Measurements from ENCODE around the gene DRC1.

DNA sequence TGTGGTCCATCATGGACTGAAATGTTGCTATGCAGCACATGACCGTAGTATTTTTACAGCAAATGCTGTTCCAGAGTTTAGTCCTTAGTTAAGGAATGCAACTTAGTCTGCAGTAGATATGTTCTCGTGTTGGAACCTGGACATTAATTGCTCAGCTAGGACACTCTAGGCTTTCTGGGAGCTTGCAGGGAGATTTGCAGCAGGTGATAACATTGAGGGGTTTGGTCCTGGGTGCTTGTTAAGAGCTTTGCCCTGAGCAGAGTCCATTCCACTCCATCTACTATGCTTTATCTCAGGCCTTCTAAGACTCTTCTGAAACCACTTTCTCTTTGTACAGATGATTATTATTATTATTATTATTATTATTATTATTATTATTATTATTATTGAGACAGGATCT lies 27.1 kb downstream of the DRC1 start:
- no peak for TF ChIP-seq POLR2A (IDR thresholded peaks at IDR 0.05; ENCODE audit: low read depth, low read length)
- no peak for TF ChIP-seq RFX5 (IDR thresholded peaks at IDR 0.05; ENCODE audit: low read depth, low read length)
- TF ChIP-seq, protein P1, sequence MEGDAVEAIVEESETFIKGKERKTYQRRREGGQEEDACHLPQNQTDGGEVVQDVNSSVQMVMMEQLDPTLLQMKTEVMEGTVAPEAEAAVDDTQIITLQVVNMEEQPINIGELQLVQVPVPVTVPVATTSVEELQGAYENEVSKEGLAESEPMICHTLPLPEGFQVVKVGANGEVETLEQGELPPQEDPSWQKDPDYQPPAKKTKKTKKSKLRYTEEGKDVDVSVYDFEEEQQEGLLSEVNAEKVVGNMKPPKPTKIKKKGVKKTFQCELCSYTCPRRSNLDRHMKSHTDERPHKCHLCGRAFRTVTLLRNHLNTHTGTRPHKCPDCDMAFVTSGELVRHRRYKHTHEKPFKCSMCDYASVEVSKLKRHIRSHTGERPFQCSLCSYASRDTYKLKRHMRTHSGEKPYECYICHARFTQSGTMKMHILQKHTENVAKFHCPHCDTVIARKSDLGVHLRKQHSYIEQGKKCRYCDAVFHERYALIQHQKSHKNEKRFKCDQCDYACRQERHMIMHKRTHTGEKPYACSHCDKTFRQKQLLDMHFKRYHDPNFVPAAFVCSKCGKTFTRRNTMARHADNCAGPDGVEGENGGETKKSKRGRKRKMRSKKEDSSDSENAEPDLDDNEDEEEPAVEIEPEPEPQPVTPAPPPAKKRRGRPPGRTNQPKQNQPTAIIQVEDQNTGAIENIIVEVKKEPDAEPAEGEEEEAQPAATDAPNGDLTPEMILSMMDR (conservative IDR thresholded peaks at IDR 0.05; ENCODE audit: low read depth, low read length), result no peak
- no peak for TF ChIP-seq BHLHE40 (IDR thresholded peaks at IDR 0.05; ENCODE audit: low read depth, low read length)
- no peak for TF ChIP-seq NFE2L2 (IDR thresholded peaks at IDR 0.05; ENCODE audit: low read depth, low read length)
- TF ChIP-seq RAD21 (IDR thresholded peaks at IDR 0.05; ENCODE audit: low read length), result no peak
- TF ChIP-seq, protein P2, sequence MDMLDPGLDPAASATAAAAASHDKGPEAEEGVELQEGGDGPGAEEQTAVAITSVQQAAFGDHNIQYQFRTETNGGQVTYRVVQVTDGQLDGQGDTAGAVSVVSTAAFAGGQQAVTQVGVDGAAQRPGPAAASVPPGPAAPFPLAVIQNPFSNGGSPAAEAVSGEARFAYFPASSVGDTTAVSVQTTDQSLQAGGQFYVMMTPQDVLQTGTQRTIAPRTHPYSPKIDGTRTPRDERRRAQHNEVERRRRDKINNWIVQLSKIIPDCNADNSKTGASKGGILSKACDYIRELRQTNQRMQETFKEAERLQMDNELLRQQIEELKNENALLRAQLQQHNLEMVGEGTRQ (IDR thresholded peaks at IDR 0.05; ENCODE audit: low read depth, low read length), result no peak
- no peak for TF ChIP-seq SMC3 (IDR thresholded peaks at IDR 0.05; ENCODE audit: low read depth, low read length)
